ENCODE results near the gene TBC1D3E. TPM values are rescaled to one million over a fixed set of nuclear protein-coding genes. Genes with fewer than 3 reads are reported as not detected.

TBC1D3E gene
- total RNA-seq, 1 experiment from 2014 or later = not detected

Other genes starting within 250 kb of the TBC1D3E start
- not detected in 2 replicates for gene TBC1D3K, start 203.5 kb upstream of the TBC1D3E start, total RNA-seq (2021)
- gene TBC1D3L, start 138.9 kb upstream of the TBC1D3E start, total RNA-seq (2021) = 25.2 and 33.5 TPM in 2 replicates
- gene TBC1D3D, start 124.0 kb upstream of the TBC1D3E start, total RNA-seq (2021) = 0.92 and 1.8 TPM in 2 replicates
- 0.31 TPM in 1 of 2 replicates, not detected in the other for gene TBC1D3C, start 59.3 kb upstream of the TBC1D3E start, total RNA-seq (2021)
- gene TBC1D3, start 64.6 kb downstream of the TBC1D3E start, total RNA-seq (2021) = not detected in 2 replicates
- 50.6 and 56.2 TPM in 2 replicates for gene MRPL45, start 169.2 kb downstream of the TBC1D3E start, total RNA-seq (2021)
- gene GPR179, start 216.0 kb downstream of the TBC1D3E start, total RNA-seq (2021) = 0.57 and 0.58 TPM in 2 replicates
- gene SOCS7, start 223.9 kb downstream of the TBC1D3E start, total RNA-seq (2021) = 14.2 and 19.6 TPM in 2 replicates

All from PC-9 (cell line).